GM19023 (cell line): ENCODE measurements around the gene DCTN2.
"Not testable (repeated sequence)": the region's sequence is repeated elsewhere in the genome, so short reads cannot be mapped to it uniquely, and the experiment has no call there.

Experiments used
- ATAC-seq: cut with Tn5 transposase; IDR thresholded peaks from one replicate; pipeline ENCODE4 v1.9.1; 2021; ENCODE audit warnings: mild to moderate bottlenecking, moderate library complexity; ENCODE audit not compliant: unreplicated experiment

DCTN2 gene

DNA sequence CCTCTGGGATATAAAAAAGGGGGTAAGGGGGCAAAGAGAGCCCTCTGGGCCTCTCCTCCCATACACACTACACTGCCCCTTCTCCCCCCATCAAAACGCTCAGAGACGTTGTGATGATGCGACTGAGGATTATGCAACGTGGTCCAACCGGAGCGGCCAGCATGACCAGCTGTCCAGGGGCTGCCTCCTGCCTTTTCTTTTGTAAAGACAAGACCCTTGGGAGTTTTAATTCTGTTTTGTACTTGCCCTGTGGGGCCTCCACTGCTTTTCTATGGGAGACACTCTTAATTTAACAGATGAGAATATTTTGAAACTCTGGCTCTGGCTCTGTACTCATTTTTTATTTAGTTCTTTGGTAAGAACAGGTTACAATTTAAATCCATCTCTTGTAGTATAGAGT, 17.2 kb downstream of the DCTN2 start:
- ATAC-seq: no peak

DNA sequence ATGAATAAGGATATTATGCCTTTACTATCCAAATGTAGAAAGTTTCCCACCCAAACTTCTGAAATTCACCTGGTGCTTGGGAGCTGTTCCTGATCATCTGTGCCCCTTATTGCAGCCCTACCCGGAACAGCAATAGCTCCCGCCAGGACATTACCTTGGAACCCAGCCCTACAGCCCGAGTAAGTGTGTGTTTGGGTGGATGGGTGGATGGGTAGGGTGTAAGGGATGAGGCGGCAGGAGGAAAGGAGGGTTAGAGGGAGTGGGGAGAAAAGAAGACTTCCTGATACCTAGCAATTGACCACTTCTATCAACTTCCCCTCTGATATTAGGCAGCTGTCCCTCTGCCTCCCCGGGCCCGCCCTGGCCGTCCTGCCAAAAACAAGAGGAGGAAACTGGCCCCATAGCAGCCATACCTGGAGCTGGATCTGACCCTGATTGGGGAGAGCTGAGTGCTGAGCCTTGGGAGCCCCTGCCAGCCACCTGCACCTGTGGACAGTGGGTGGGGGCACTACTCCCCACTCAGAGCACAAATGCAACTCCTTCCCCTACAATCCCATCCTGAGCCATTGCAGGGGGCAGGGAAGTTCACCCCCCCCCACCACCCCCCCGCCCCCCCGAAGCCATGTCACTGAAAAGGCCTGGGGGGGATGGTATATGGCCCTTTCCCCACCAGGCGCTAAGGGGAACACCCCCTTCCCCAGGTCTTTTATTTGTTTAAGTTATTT, 18.0 kb downstream of the DCTN2 start:
- no peak for ATAC-seq

- ATAC-seq: no peak
Measured at GRCh38 chr12:57528176-57528575, 18.8 kb downstream of the DCTN2 start.

DNA sequence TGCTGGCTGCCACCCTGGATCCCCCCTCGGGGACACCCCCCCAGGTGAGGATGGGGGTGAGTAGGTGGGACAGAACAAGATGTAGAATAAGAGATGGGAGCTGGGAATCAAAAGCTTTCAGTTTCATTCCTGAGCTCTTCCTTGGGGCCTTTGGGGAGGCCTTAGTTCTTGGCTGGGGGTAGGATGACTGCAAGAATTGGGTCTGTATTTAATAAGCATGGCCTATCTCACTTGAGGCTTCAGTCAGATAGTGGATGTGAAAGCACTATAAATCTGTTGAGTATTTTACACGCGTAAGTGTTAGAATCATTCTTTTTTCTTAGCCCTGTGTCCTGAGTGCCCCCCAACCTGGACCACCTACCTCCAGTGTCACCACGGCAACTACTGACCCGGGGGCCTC, 19.8 kb downstream of the DCTN2 start:
- ATAC-seq: no peak

GRCh38 chr12:57526477-57527126, 20.4 kb downstream of the DCTN2 start:
- no peak for ATAC-seq

DNA sequence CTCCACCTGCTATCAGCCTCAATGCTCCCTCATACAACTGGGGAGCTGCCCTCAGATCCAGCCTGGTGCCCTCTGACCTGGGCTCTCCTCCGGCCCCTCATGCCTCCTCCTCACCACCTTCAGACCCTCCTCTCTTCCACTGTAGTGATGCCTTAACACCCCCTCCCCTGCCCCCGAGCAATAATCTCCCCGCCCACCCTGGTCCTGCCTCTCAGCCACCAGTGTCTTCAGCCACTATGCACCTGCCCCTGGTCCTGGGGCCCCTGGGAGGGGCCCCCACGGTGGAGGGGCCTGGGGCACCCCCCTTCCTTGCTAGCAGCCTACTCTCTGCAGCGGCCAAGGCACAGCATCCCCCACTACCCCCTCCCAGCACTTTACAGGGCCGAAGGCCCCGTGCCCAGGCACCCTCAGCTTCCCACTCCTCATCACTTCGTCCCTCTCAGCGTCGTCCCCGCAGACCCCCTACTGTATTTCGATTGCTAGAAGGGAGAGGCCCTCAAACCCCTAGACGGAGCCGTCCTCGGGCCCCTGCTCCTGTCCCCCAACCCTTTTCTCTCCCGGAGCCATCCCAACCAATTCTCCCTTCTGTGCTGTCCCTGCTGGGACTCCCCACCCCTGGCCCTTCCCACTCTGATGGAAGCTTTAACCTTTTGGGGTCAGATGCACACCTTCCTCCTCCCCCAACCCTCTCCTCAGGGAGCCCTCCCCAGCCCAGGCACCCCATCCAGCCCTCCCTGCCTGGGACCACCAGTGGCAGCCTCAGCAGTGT, 21.2 kb downstream of the DCTN2 start:
- ATAC-seq: no peak

DNA sequence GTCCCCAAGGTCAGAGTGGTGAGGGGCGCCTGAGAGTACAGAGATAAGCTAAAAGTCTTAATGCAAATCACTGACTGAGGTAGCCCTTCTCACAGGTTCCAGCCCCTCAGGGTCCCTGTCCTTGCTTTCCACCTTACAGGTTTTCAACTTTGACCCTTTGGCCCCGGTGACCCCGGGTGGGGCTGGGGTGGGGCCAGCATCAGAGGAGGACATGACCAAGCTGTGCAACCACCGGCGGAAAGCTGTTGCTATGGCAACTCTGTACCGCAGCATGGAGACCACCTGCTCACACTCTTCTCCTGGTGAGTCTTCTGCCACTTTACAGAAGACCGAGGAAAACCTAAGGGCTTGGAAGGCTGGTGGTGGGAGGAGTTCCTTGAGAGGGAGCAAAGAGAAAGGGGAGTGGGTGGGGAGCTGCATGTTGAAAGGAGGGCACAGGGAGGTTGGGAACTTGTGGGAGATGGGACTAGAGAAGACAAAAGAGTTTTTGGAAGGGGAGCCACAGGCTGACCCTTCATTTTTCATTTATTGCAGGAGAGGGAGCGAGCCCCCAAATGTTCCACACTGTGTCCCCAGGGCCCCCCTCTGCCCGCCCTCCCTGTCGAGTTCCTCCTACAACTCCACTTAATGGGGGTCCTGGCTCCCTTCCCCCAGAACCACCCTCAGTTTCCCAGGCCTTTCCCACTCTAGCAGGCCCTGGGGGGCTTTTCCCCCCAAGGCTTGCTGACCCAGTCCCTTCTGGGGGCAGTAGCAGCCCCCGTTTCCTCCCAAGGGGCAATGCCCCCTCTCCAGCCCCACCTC, 22.0 kb downstream of the DCTN2 start:
- no peak for ATAC-seq

DNA sequence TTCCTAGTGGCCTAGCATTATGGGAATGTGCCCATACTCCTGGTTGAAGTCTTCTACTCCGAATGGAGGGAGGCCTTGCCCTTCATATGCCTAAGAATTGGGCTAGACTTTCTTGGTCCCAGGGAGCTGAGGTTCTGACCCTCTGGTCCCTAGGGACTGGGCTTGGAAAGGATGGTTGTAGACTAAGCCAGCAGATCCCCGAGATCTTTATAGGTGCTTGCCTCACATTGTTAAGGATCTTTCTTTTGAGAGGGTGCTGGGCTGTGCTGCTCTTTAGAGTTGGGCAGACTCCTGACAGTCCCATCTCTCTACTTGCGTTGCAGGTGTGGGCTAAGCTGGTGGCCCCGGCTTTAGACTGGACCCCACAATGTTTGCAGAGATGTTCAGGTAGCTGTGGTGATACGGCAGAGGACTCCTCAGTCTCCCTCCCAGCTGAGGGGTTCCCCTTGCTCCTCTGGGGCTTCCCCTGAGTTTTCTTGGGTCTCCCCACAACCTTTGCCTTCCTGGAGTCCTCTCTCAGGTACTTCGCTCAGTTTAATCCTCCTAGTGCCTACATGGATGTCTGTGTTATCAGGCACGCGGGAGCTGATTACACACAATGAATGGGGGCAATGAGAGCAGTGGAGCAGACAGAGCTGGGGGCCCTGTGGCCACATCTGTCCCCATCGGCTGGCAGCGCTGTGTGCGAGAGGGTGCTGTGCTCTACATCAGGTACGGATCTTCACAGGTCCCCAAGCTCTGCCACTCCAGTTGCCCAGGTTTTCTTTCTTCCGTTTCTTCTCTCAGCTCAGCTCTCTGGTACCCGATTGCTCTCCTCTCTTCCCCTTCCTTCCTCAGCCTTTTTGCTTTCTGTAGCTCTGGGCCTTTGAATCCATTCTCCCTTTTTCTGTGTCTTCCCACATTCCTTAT, 23.0 kb downstream of the DCTN2 start:
- no peak for ATAC-seq

DNA sequence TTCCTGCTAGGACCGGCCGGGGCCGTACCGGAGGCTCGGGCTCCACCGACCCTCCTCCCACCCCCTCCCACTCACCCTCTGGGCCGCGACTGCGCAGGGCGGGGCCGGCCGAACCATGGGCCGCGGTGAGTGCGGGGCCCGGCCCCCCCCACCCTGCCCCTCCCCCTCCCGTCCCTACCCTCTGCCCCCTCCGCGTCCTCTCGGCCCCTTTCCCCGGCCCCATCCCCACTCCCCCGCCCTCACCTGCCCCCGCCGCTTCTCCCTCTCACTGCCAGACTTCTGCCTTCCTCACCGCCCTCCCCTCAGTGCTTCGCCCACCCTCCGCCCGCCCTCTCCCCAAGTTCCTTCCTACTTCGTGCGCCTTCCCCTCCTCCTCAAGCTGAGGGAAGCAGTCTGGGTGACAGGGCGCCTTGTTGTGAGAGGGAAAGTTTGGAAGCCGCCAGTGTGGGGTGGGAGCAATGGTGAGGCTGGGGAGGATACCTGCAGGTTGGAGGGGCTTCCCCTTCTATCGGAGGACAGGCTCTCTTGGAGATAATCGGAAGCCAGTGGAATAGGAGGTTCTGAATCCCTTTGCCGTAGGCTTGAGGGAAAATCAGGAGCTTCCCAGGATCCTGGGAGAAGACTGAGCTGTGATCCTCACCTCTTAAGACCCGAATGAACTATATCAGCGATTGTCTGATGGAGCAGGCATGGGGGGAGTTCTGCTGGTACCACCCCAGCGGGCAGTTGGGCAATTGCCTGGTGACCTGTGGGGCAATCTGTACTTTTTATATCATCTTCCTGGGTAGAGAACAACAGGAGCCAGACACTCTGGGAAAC, 23.9 kb downstream of the DCTN2 start:
- no peak for ATAC-seq

- ATAC-seq: peak; percentile 41
Measured at GRCh38 chr12:57522011-57522886, 24.7 kb downstream of the DCTN2 start, which contains the start of gene MBD6. Gene MBD6 (plus strand): TSS chr12:57522824. CDS start chr12:57524304, 1,480 bp downstream.

DNA sequence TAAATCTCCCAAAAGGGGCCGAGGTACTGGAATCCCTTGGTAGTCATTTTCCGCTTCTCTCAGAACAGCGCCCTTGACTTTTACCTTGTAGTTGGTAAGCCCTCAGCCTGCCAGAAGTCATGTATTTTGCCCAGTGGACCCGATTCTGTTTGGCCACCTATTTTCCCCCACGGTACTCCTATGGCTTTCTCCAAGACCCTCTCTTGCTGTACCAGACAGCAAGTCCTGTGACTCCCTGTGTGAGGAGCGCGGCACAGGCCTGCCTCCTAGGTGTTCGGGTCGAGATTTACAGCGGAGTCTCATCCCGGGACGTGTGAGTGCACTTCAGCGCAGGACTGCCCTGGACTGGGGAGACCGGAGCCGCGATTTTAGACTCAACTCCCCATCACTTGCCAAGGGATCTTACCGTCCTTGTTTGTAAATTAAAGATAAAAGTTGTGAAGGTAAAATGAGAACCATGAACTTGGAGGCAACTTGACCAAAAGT, 25.4 kb downstream of the DCTN2 start:
- no peak for ATAC-seq

DNA sequence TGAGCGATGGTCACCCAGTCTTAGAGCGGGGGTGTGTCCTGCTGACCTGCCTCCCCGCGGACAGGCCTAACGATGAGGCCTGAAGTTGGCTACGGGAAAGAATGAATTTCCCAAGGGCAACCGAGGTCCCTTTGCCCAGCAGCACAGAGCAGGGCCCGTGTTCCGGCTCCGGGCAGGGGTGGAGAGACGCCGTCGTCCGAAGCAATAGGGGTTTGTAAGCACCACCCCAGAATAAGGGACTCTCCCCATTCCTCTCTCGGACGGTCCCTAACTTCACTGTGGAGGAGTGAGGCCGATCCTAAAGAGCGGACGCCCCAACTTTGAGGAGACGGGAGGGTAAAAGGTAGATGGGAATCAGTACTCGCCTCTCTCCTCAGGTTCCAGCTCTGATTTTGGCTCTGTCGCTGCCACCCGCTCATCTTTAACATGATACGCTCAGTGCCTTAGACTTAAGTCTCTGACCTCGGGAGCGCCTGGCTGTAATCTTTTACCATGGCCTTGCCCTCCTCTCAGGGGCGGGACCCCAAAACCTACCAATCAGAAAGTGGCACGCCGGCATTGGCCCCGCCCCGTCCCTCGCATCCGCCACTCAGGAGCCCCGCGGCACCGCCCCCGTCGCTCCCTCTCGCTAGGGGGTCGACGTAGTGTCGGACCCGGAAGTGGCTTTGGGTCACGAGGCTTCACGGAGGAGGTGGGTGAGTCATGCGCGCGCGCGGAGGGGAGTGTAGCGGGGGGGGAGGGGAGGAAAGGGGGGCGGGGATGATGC, 26.8 kb downstream of the DCTN2 start, which contains the start of gene DDIT3:
Gene DDIT3 (minus strand): TSS at position 462 of the 766 bp plus-strand sequence. CDS start 3,108 bp downstream, outside the sequence.
- ATAC-seq: peak; percentile 70

DNA sequence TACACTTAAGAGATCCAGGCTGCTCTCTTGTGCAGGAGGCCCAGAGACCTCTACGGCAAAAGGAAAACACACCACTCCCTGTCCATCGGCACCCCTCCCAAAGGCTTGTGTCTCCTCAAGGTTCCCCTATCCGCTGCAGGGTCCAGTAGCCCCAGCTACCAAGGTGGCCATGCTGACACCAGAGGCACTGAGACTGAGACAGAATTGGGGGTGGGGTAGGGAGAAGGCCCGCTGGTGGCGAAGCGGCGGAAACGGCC, 27.3 kb downstream of the DCTN2 start:
- peak; percentile 5 for ATAC-seq

DNA sequence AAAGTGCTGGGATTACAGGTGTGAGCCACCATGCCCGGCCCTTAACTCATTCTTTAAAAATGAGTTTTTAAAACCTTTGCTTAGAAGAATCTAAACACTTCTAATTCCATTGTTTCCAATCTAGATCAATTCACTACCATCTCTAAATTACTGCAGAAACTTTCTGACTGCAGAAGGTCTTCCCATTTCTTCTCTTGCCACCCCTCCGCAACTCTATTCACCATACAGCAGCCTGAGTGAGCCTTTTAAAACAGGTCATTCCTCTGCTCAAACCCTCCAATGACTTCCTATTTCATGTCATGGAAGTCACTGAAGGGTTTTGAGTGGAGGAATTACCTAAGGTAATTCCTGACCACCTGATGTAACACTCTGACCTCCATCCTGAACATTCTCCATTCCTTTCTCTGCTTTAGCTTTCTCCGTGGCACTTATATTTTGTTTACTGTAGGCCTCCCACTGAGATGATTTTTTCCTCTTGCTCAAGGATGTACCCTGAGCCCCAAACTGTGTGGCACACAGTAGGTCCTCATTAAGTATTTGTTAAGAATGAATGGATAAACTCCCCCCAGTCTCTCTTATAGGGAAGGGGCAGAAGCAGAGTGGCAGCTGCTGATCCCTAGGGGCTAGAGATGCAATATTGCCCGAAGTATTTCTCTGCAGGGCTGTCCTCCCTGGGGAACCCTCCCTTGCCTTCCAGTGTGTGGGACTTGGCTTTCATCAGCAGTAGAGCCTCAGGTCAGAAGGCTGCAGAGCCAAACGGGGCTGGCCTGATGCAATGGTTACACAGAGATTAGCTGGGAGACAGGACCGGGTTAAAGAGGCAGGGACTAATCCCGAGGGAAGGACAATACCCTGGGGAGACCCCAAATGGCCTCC, 27.8 kb downstream of the DCTN2 start:
- ATAC-seq: no peak

DNA sequence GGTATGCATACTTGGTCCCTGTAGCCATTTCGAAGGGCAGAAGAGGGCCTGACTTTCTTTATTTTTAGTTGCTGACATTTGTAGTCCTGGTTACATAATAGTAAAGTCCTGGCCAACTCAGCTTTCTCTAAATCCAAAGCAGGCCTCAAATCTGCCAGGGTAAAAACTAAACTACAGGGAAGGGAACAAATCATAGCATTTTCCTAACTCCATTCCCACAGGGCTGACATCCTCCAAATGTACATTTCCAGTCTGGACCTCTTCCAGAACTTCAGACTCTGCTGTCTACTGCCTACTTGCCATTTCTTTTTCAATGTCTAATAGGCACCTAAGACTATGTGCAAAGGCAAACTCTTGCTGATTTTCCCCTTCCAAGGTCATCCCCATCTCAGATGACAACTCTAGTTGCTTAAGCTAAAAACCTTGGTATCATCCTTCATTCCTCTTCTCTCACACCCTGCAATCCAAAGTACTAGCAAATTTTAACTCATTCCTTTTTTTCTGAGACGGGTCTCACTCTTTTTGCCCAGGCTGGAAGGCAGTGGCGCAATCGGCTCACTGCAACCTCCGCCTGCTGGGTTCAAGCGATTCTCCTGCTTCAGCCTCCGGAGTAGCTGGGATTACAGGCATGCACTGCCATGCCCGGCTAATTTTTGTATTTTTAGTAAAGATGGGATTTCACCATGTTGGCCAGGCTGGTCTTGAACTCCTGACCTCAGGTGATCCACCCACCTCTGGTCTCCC, 28.6 kb downstream of the DCTN2 start:
- ATAC-seq: no peak

- ATAC-seq: not testable (repeated sequence)
Measured at GRCh38 chr12:57517718-57518117, 29.3 kb downstream of the DCTN2 start.
